Type B pancreatic cell (in vitro differentiated cells): ENCODE measurements around the gene SOS1. TPM values are rescaled to one million over a fixed set of nuclear protein-coding genes. Genes with fewer than 3 reads are reported as not detected.

Experiments
- DNase-seq: peaks from one replicate; pipeline ENCODE4 v3.0.0; 2021; ENCODE audit warnings: mixed read lengths; ENCODE audit not compliant: unreplicated experiment; ENCODE audit errors: extremely low spot score
- H3K27ac Mint-ChIP-seq: 2 replicates; pipeline ENCODE4 v1.8.0; 2021; ENCODE audit warnings: mild to moderate bottlenecking, mixed read lengths
- H3K27me3 Mint-ChIP-seq: 2 replicates; pipeline ENCODE4 v1.8.0; 2021; ENCODE audit warnings: mixed read lengths
- H3K36me3 Mint-ChIP-seq: 2 replicates; pipeline ENCODE4 v1.8.0; 2021; ENCODE audit warnings: mixed read lengths
- H3K4me1 Mint-ChIP-seq: one replicate; pipeline ENCODE4 v1.8.0; 2021; ENCODE audit warnings: mixed read lengths; ENCODE audit not compliant: unreplicated experiment
- H3K4me3 Mint-ChIP-seq: 2 replicates; pipeline ENCODE4 v1.8.0; 2021; ENCODE audit warnings: mild to moderate bottlenecking, mixed read lengths
- H3K9me3 Mint-ChIP-seq: 2 replicates; pipeline ENCODE4 v1.8.0; 2021; ENCODE audit warnings: mixed read lengths
- CTCF ChIP-seq: fragments of 200-600 bp; sonication (generic); conservative IDR thresholded peaks from 2 replicates; pipeline ENCODE4 v1.5.0; 2021; ENCODE audit warnings: antibody characterized with exemption, mild to moderate bottlenecking
- total RNA-seq: library from RNA; stranded (reverse); gene quantifications from 2 replicates; pipeline ENCODE4 v1.2.1, GENCODE V29; 2021; ENCODE audit warnings: low replicate concordance

Gene SOS1
- total RNA-seq, 1 donor from 2014 or later = 54.2 TPM

- H3K4me3 Mint-ChIP-seq = no peak overlapping the region
- no peak overlapping the region for H3K27ac Mint-ChIP-seq
- no peaks in the 10 kb centered on the region for H3K27me3 Mint-ChIP-seq
- peaks cover 9% of the 10 kb centered on the region for H3K4me1 Mint-ChIP-seq
- peaks cover 30% of the 10 kb centered on the region for H3K36me3 Mint-ChIP-seq
- DNase-seq = no peak
- no peaks in the 10 kb centered on the region for H3K9me3 Mint-ChIP-seq
- no peak for TF ChIP-seq CTCF
Measured at GRCh38 chr2:38991899-38992298, 129.0 kb downstream of the SOS1 start.

- no peak for DNase-seq
- TF ChIP-seq CTCF = no peak
- H3K27me3 Mint-ChIP-seq = no peaks in the 10 kb centered on the region
- no peaks in the 10 kb centered on the region for H3K9me3 Mint-ChIP-seq
- peaks cover 9% of the 10 kb centered on the region for H3K4me1 Mint-ChIP-seq
- no peak overlapping the region for H3K4me3 Mint-ChIP-seq
- H3K27ac Mint-ChIP-seq = no peak overlapping the region
- H3K36me3 Mint-ChIP-seq = peaks cover 35% of the 10 kb centered on the region
Measured at GRCh38 chr2:38988716-38989115, 132.1 kb downstream of the SOS1 start.

- peaks cover 5% of the 10 kb centered on the region for H3K4me1 Mint-ChIP-seq
- H3K36me3 Mint-ChIP-seq = peaks cover 25% of the 10 kb centered on the region
- no peak for DNase-seq
- no peaks in the 10 kb centered on the region for H3K9me3 Mint-ChIP-seq
- no peaks in the 10 kb centered on the region for H3K27me3 Mint-ChIP-seq
- H3K4me3 Mint-ChIP-seq = no peak overlapping the region
- H3K27ac Mint-ChIP-seq = no peak overlapping the region
- no peak for TF ChIP-seq CTCF
Measured at GRCh38 chr2:38982498-38982897, 138.4 kb downstream of the SOS1 start.

- H3K4me3 Mint-ChIP-seq = no peak overlapping the region
- no peak for DNase-seq
- H3K4me1 Mint-ChIP-seq = peaks cover 5% of the 10 kb centered on the region
- no peak for TF ChIP-seq CTCF
- H3K9me3 Mint-ChIP-seq = no peaks in the 10 kb centered on the region
- no peak overlapping the region for H3K27ac Mint-ChIP-seq
- H3K27me3 Mint-ChIP-seq = no peaks in the 10 kb centered on the region
- peaks cover 20% of the 10 kb centered on the region for H3K36me3 Mint-ChIP-seq
Measured at GRCh38 chr2:38981670-38982357, 139.0 kb downstream of the SOS1 start.

GRCh38 chr2:38981003-38981669, 139.7 kb downstream of the SOS1 start:
- Mint-ChIP-seq H3K36me3 (peaks cover 20% of the 10 kb centered on the region), H3K4me1 (peaks cover 5% of the 10 kb centered on the region)
- TF ChIP-seq CTCF = no peak

More at GRCh38 chr2:38981003-38981669, 139.7 kb downstream of the SOS1 start:
- no peak for DNase-seq
- Mint-ChIP-seq H3K27me3 (no peaks in the 10 kb centered on the region), H3K4me3 (no peak overlapping the region), H3K9me3 (no peaks in the 10 kb centered on the region), H3K27ac (no peak overlapping the region)
